Effector memory CD8-positive, alpha-beta T cell (primary cell): ENCODE measurements around the gene USP28.

ENCODE experiments used
- ATAC-seq: fragments of 150-1000 bp; cut with Tn5 transposase; replicated peaks from 2 replicates; pipeline ENCODE4 v1.10.0; 2021; ENCODE audit warnings: mild to moderate bottlenecking, moderate library complexity
- DNase-seq, 3 experiments: peaks; one replicate each; pipeline ENCODE4 v3.0.0; 2021
- H3K27ac Mint-ChIP-seq, 2 donors: one replicate each; pipeline ENCODE4 v1.8.0; 2022; ENCODE audit warnings: mild to moderate bottlenecking in 2 of 2, mixed read lengths in 2 of 2, moderate library complexity in 2 of 2
- H3K27me3 Mint-ChIP-seq, 2 donors: one replicate each; pipeline ENCODE4 v1.8.0; 2022; ENCODE audit warnings: mixed read lengths in 2 of 2
- H3K36me3 Mint-ChIP-seq: one replicate; pipeline ENCODE4 v1.8.0; 2022; ENCODE audit warnings: mild to moderate bottlenecking, moderate library complexity, mixed read lengths; ENCODE audit not compliant: insufficient read depth
- H3K4me1 Mint-ChIP-seq, 2 donors: one replicate each; pipeline ENCODE4 v1.8.0; 2022; ENCODE audit warnings: low read depth in 2 of 2, mixed read lengths in 2 of 2
- H3K4me3 Mint-ChIP-seq, 2 donors: one replicate each; pipeline ENCODE4 v1.8.0; 2022; ENCODE audit warnings: mild to moderate bottlenecking in 2 of 2, mixed read lengths in 2 of 2, moderate library complexity in 2 of 2
- H3K9me3 Mint-ChIP-seq, 2 donors: one replicate each; pipeline ENCODE4 v1.8.0; 2022; ENCODE audit warnings: mixed read lengths in 2 of 2

Gene USP28

GRCh38 chr11:113874096-113874495, 1.3 kb downstream of the USP28 start:
- H3K4me3 Mint-ChIP-seq = peak overlapping the region; percentile 83
- no peaks in the 10 kb centered on the region for H3K27me3 Mint-ChIP-seq
- peaks cover 18% of the 10 kb centered on the region for H3K36me3 Mint-ChIP-seq
- ATAC-seq (no peak), DNase-seq (no peak)
- H3K4me1 Mint-ChIP-seq = peaks cover 48 to 64% of the 10 kb centered on the region in 2 donors
- H3K27ac Mint-ChIP-seq = peak overlapping the region; percentile 41 to 87
- no peaks in the 10 kb centered on the region for H3K9me3 Mint-ChIP-seq

GRCh38 chr11:113873236-113873626, 2.1 kb downstream of the USP28 start:
- Mint-ChIP-seq H3K36me3 (peaks cover 18% of the 10 kb centered on the region), H3K4me1 (peaks cover 54 to 72% of the 10 kb centered on the region in 2 donors), H3K4me3 (peak overlapping the region; percentile 83), H3K27ac (peak overlapping the region; percentile 41 to 67), H3K9me3 (no peaks in the 10 kb centered on the region), H3K27me3 (no peaks in the 10 kb centered on the region)
- ATAC-seq (no peak), DNase-seq (no peak)

- Mint-ChIP-seq H3K9me3 (no peaks in the 10 kb centered on the region), H3K4me3 (peak overlapping the region; percentile 2 to 83), H3K27me3 (no peaks in the 10 kb centered on the region), H3K4me1 (peaks cover 53 to 79% of the 10 kb centered on the region in 2 donors), H3K36me3 (peaks cover 17% of the 10 kb centered on the region), H3K27ac (peak overlapping the region in 1 of 2 donors; percentile 53)
- DNase-seq = no peak
- ATAC-seq = no peak
Observed at GRCh38 chr11:113871336-113871735, 4.0 kb downstream of the USP28 start.

GRCh38 chr11:113867843-113868503, 7.4 kb downstream of the USP28 start:
- ATAC-seq (peak; percentile 93), DNase-seq (no peak)
- Mint-ChIP-seq H3K27ac (peak overlapping the region; percentile 90 to 93), H3K4me3 (peak overlapping the region; percentile 60 to 72), H3K27me3 (no peaks in the 10 kb centered on the region), H3K9me3 (no peaks in the 10 kb centered on the region), H3K36me3 (peaks cover 8% of the 10 kb centered on the region), H3K4me1 (peaks cover 41 to 73% of the 10 kb centered on the region in 2 donors)

- Mint-ChIP-seq H3K4me1 (peaks cover 42 to 64% of the 10 kb centered on the region in 2 donors), H3K27me3 (no peaks in the 10 kb centered on the region), H3K27ac (peak overlapping the region in 1 of 2 donors; percentile 90), H3K36me3 (peaks cover 8% of the 10 kb centered on the region), H3K9me3 (no peaks in the 10 kb centered on the region), H3K4me3 (peak overlapping the region; percentile 27 to 31)
- ATAC-seq (no peak), DNase-seq (no peak)
Observed at GRCh38 chr11:113865873-113866272, 9.5 kb downstream of the USP28 start.

GRCh38 chr11:113864410-113864809, 11.0 kb downstream of the USP28 start:
- peaks cover 43 to 66% of the 10 kb centered on the region in 2 donors for H3K4me1 Mint-ChIP-seq
- H3K4me3 Mint-ChIP-seq = no peak overlapping the region
- ATAC-seq (no peak), DNase-seq (no peak)
- peak overlapping the region; percentile 11 to 90 for H3K27ac Mint-ChIP-seq
- H3K9me3 Mint-ChIP-seq = no peaks in the 10 kb centered on the region
- H3K27me3 Mint-ChIP-seq = no peaks in the 10 kb centered on the region
- H3K36me3 Mint-ChIP-seq = peaks cover 5% of the 10 kb centered on the region

- Mint-ChIP-seq H3K4me3 (peak overlapping the region; percentile 32 to 62), H3K9me3 (no peaks in the 10 kb centered on the region), H3K4me1 (peaks cover 33 to 53% of the 10 kb centered on the region in 2 donors), H3K36me3 (peaks cover 5% of the 10 kb centered on the region), H3K27me3 (no peaks in the 10 kb centered on the region), H3K27ac (peak overlapping the region; percentile 82 to 85)
- ATAC-seq (peak; percentile 75), DNase-seq (no peak)
Observed at GRCh38 chr11:113862435-113862834, 12.9 kb downstream of the USP28 start.

- no peaks in the 10 kb centered on the region for H3K9me3 Mint-ChIP-seq
- peak overlapping the region; percentile 63 to 75 for H3K4me3 Mint-ChIP-seq
- DNase-seq (no peak), ATAC-seq (peak; percentile 84)
- peaks cover 2% of the 10 kb centered on the region for H3K36me3 Mint-ChIP-seq
- peaks cover 27 to 38% of the 10 kb centered on the region in 2 donors for H3K4me1 Mint-ChIP-seq
- no peaks in the 10 kb centered on the region for H3K27me3 Mint-ChIP-seq
- peak overlapping the region; percentile 86 to 92 for H3K27ac Mint-ChIP-seq
Observed at GRCh38 chr11:113859665-113860064, 15.7 kb downstream of the USP28 start.

GRCh38 chr11:113856966-113857759, 18.2 kb downstream of the USP28 start:
- Mint-ChIP-seq H3K4me1 (peaks cover 22 to 35% of the 10 kb centered on the region in 2 donors), H3K27ac (peak overlapping the region in 1 of 2 donors; percentile 92), H3K9me3 (no peaks in the 10 kb centered on the region), H3K4me3 (no peak overlapping the region), H3K36me3 (peaks cover 5% of the 10 kb centered on the region), H3K27me3 (no peaks in the 10 kb centered on the region)
- ATAC-seq (no peak), DNase-seq (no peak)

GRCh38 chr11:113855803-113856202, 19.6 kb downstream of the USP28 start:
- no peaks in the 10 kb centered on the region for H3K27me3 Mint-ChIP-seq
- ATAC-seq = no peak
- no peak overlapping the region for H3K4me3 Mint-ChIP-seq
- no peak for DNase-seq
- peaks cover 18% of the 10 kb centered on the region for H3K36me3 Mint-ChIP-seq
- H3K9me3 Mint-ChIP-seq = no peaks in the 10 kb centered on the region
- no peak overlapping the region for H3K27ac Mint-ChIP-seq
- peaks cover 15 to 35% of the 10 kb centered on the region in 2 donors for H3K4me1 Mint-ChIP-seq

- no peak for ATAC-seq
- Mint-ChIP-seq H3K4me1 (peaks cover 8 to 26% of the 10 kb centered on the region in 2 donors), H3K9me3 (no peaks in the 10 kb centered on the region), H3K27me3 (no peaks in the 10 kb centered on the region), H3K4me3 (no peak overlapping the region), H3K36me3 (peaks cover 38% of the 10 kb centered on the region), H3K27ac (peak overlapping the region; percentile 1 to 26)
- DNase-seq = no peak
Observed at GRCh38 chr11:113850188-113850587, 25.2 kb downstream of the USP28 start.

GRCh38 chr11:113849713-113850112, 25.7 kb downstream of the USP28 start:
- DNase-seq = no peak
- Mint-ChIP-seq H3K9me3 (no peaks in the 10 kb centered on the region), H3K36me3 (peaks cover 39% of the 10 kb centered on the region), H3K4me1 (peaks cover 6 to 26% of the 10 kb centered on the region in 2 donors), H3K27ac (no peak overlapping the region), H3K27me3 (no peaks in the 10 kb centered on the region), H3K4me3 (no peak overlapping the region)
- ATAC-seq = no peak

- H3K9me3 Mint-ChIP-seq = no peaks in the 10 kb centered on the region
- no peak overlapping the region for H3K4me3 Mint-ChIP-seq
- peaks cover 49% of the 10 kb centered on the region for H3K36me3 Mint-ChIP-seq
- H3K27me3 Mint-ChIP-seq = no peaks in the 10 kb centered on the region
- ATAC-seq (no peak), DNase-seq (no peak)
- H3K27ac Mint-ChIP-seq = peak overlapping the region in 1 of 2 donors; percentile 72
- H3K4me1 Mint-ChIP-seq = peaks cover 6 to 25% of the 10 kb centered on the region in 2 donors
Observed at GRCh38 chr11:113847580-113847979, 27.8 kb downstream of the USP28 start.

- peak overlapping the region in 1 of 2 donors; percentile 72 for H3K27ac Mint-ChIP-seq
- peaks cover 6 to 25% of the 10 kb centered on the region in 2 donors for H3K4me1 Mint-ChIP-seq
- DNase-seq = no peak
Observed at GRCh38 chr11:113847111-113847510, 28.3 kb downstream of the USP28 start.

More at GRCh38 chr11:113847111-113847510, 28.3 kb downstream of the USP28 start:
- Mint-ChIP-seq H3K9me3 (no peaks in the 10 kb centered on the region), H3K27me3 (no peaks in the 10 kb centered on the region), H3K36me3 (peaks cover 45% of the 10 kb centered on the region), H3K4me3 (no peak overlapping the region)
- no peak for ATAC-seq
